Activated CD4-positive, alpha-beta T cell treated with anti-CD3 and anti-CD28 coated beads for 36 hours (primary cell): Measurements from ENCODE around the gene SLC8A2. TPM values are rescaled to one million over a fixed set of nuclear protein-coding genes. Genes with fewer than 3 reads are reported as not detected.

Experiments used
- ATAC-seq: fragments of 200-7000 bp; cut with Tn5 transposase; one replicate; pipeline ENCODE4 v1.10.0; 2021; ENCODE audit warnings: mild to moderate bottlenecking, moderate library complexity
- CTCF ChIA-PET: fragments of 350-600 bp; sonication (Branson Sonifier 250); formaldehyde crosslinking; loops from one replicate; lab custom pipeline; 2021; ENCODE audit warnings: antibody characterized with exemption; lab: Charles Lee
- POLR2A ChIA-PET: fragments of 350-600 bp; sonication (Branson Sonifier 250); formaldehyde crosslinking; loops from one replicate; lab custom pipeline; 2021; ENCODE audit warnings: antibody characterized with exemption, inconsistent platforms; lab: Charles Lee
- DNase-seq: peaks from one replicate; pipeline ENCODE4 v3.0.0-alpha.2; 2020
- H3K27ac Mint-ChIP-seq: one replicate; pipeline ENCODE4 v1.8.0; 2021; ENCODE audit warnings: mixed read lengths
- H3K27me3 Mint-ChIP-seq: one replicate; pipeline ENCODE4 v1.8.0; 2021; ENCODE audit warnings: mixed read lengths
- H3K36me3 Mint-ChIP-seq: one replicate; pipeline ENCODE4 v1.8.0; 2021; ENCODE audit warnings: low read depth, mixed read lengths
- H3K4me1 Mint-ChIP-seq: one replicate; pipeline ENCODE4 v1.8.0; 2021; ENCODE audit warnings: mixed read lengths
- H3K4me3 Mint-ChIP-seq: one replicate; pipeline ENCODE4 v1.8.0; 2021; ENCODE audit warnings: mild to moderate bottlenecking, moderate library complexity, mixed read lengths
- H3K9me3 Mint-ChIP-seq: one replicate; pipeline ENCODE4 v1.8.0; 2021; ENCODE audit warnings: low read depth, mixed read lengths
- intact Hi-C, 2 experiments: fragments of 100-400 bp; cut with DNase I in 1 of 2; cut with micrococcal nuclease in 1 of 2; formaldehyde crosslinking; loops; one replicate each; pipeline versions ENCODE4 v1.14.2 to v1.15.1; 2022 to 2024; cut with DNase I, micrococcal nuclease
- total RNA-seq, 2 experiments: library from RNA; stranded (reverse); gene quantifications; one replicate each; pipeline ENCODE4 v1.2.3, GENCODE V29; 2021

SLC8A2 gene
- total RNA-seq, 2 experiments from 2014 or later, result 0.11 to 0.23 TPM

- intact Hi-C loops, result no loop called here
- H3K36me3 Mint-ChIP-seq, result peaks cover 11% of the 10 kb centered on the region
- no peaks in the 10 kb centered on the region for H3K9me3 Mint-ChIP-seq
- no peak overlapping the region for H3K27ac Mint-ChIP-seq
- no peak overlapping the region for H3K4me3 Mint-ChIP-seq
- no peak for ATAC-seq
- ChIA-PET POLR2A (interaction anchor here (0.6 kb wide), 1 partner anchor 13 kb away, joined by 5 read pairs; no protein-coding TSS in a partner anchor), CTCF (interaction anchor here (2.3 kb wide), 1 partner anchor 10 kb away, joined by 11 read pairs; the partner anchor contains the start of gene KPTN)
- no peaks in the 10 kb centered on the region for H3K4me1 Mint-ChIP-seq
- DNase-seq, result no peak
- no peaks in the 10 kb centered on the region for H3K27me3 Mint-ChIP-seq
These were observed 22.5 kb upstream of the SLC8A2 start for GRCh38 chr19:47494211-47494547.

- H3K27me3 Mint-ChIP-seq, result no peaks in the 10 kb centered on the region
- H3K36me3 Mint-ChIP-seq, result peaks cover 8% of the 10 kb centered on the region
- H3K27ac Mint-ChIP-seq, result no peak overlapping the region
- no peaks in the 10 kb centered on the region for H3K9me3 Mint-ChIP-seq
- no peak overlapping the region for H3K4me3 Mint-ChIP-seq
- POLR2A ChIA-PET, result interaction anchor here (0.6 kb wide), 1 partner anchor 13 kb away, joined by 5 read pairs; no protein-coding TSS in a partner anchor
- ATAC-seq, result no peak
- CTCF ChIA-PET, result no interaction called here
- H3K4me1 Mint-ChIP-seq, result no peaks in the 10 kb centered on the region
- intact Hi-C loops, result no loop called here
- DNase-seq, result no peak
These were observed 21.9 kb upstream of the SLC8A2 start for GRCh38 chr19:47493378-47494210.

- ChIA-PET POLR2A (no interaction called here), CTCF (no interaction called here)
- Mint-ChIP-seq H3K27me3 (no peaks in the 10 kb centered on the region), H3K36me3 (peaks cover 8% of the 10 kb centered on the region), H3K4me3 (no peak overlapping the region), H3K4me1 (no peaks in the 10 kb centered on the region), H3K9me3 (no peaks in the 10 kb centered on the region), H3K27ac (no peak overlapping the region)
- intact Hi-C loops, result no loop called here
- ATAC-seq (no peak), DNase-seq (no peak)
These were observed 21.1 kb upstream of the SLC8A2 start for GRCh38 chr19:47492571-47493377.

- ATAC-seq (no peak), DNase-seq (no peak)
- Mint-ChIP-seq H3K27me3 (no peaks in the 10 kb centered on the region), H3K4me3 (no peak overlapping the region), H3K27ac (no peak overlapping the region), H3K4me1 (peaks cover 5% of the 10 kb centered on the region), H3K36me3 (peaks cover 12% of the 10 kb centered on the region), H3K9me3 (no peaks in the 10 kb centered on the region)
- POLR2A ChIA-PET, result no interaction called here
- intact Hi-C loops, result no loop called here
- CTCF ChIA-PET, result interaction anchor here (0.9 to 1.6 kb wide), 2 partner anchors 55 to 187 kb away, joined by 3 to 5 read pairs; no protein-coding TSS in a partner anchor
These were observed 20.4 kb upstream of the SLC8A2 start for GRCh38 chr19:47492137-47492533.

GRCh38 chr19:47491358-47492136 is 19.9 kb upstream of the SLC8A2 start:
- no peaks in the 10 kb centered on the region for H3K9me3 Mint-ChIP-seq
- DNase-seq (no peak), ATAC-seq (no peak)
- ChIA-PET POLR2A (no interaction called here), CTCF (interaction anchor here (0.6 to 1.6 kb wide), 4 partner anchors 54 to 215 kb away, joined by 3 to 6 read pairs (median 4); no protein-coding TSS in a partner anchor)
- no peak overlapping the region for H3K4me3 Mint-ChIP-seq
- no peak overlapping the region for H3K27ac Mint-ChIP-seq
- H3K27me3 Mint-ChIP-seq, result no peaks in the 10 kb centered on the region
- peaks cover 9% of the 10 kb centered on the region for H3K36me3 Mint-ChIP-seq
- H3K4me1 Mint-ChIP-seq, result peaks cover 11% of the 10 kb centered on the region
- intact Hi-C loops, result no loop called here

GRCh38 chr19:47490847-47491246 is 19.2 kb upstream of the SLC8A2 start:
- Mint-ChIP-seq H3K4me1 (peaks cover 13% of the 10 kb centered on the region), H3K4me3 (no peak overlapping the region), H3K27ac (no peak overlapping the region), H3K36me3 (peaks cover 10% of the 10 kb centered on the region), H3K9me3 (no peaks in the 10 kb centered on the region), H3K27me3 (no peaks in the 10 kb centered on the region)
- ChIA-PET POLR2A (no interaction called here), CTCF (interaction anchor here (0.6 to 1.6 kb wide), 4 partner anchors 54 to 477 kb away, joined by 3 to 6 read pairs (median 4); no protein-coding TSS in a partner anchor)
- DNase-seq (no peak), ATAC-seq (no peak)
- intact Hi-C loops, result no loop called here

- Mint-ChIP-seq H3K27ac (no peak overlapping the region), H3K9me3 (no peaks in the 10 kb centered on the region), H3K4me3 (no peak overlapping the region), H3K36me3 (peaks cover 17% of the 10 kb centered on the region), H3K27me3 (no peaks in the 10 kb centered on the region), H3K4me1 (peaks cover 20% of the 10 kb centered on the region)
- ATAC-seq, result no peak
- ChIA-PET CTCF (interaction anchor here (0.6 kb wide), 1 partner anchor 477 kb away, joined by 3 read pairs; no protein-coding TSS in a partner anchor), POLR2A (no interaction called here)
- intact Hi-C loops, result no loop called here
- DNase-seq, result no peak
These were observed 18.3 kb upstream of the SLC8A2 start for GRCh38 chr19:47490031-47490430.

GRCh38 chr19:47489072-47489914 is 17.6 kb upstream of the SLC8A2 start:
- CTCF ChIA-PET, result interaction anchor here (0.6 to 1.0 kb wide), 2 partner anchors 52 to 222 kb away, joined by 3 to 5 read pairs; no protein-coding TSS in a partner anchor
- DNase-seq (no peak), ATAC-seq (no peak)
- Mint-ChIP-seq H3K27me3 (no peaks in the 10 kb centered on the region), H3K4me3 (no peak overlapping the region), H3K4me1 (peaks cover 22% of the 10 kb centered on the region), H3K36me3 (peaks cover 19% of the 10 kb centered on the region), H3K9me3 (no peaks in the 10 kb centered on the region), H3K27ac (no peak overlapping the region)
- POLR2A ChIA-PET, result interaction anchor here (0.6 to 1.0 kb wide), 2 partner anchors 10 to 691 kb away, joined by 3 read pairs; no protein-coding TSS in a partner anchor
- intact Hi-C loops, result loop anchor here in 1 of 2 experiments (10.0 kb wide), 1 partner anchor 1604 kb away; the partner anchor contains the start of gene IRF2BP1

- no peak for ATAC-seq
- H3K27me3 Mint-ChIP-seq, result no peaks in the 10 kb centered on the region
- H3K36me3 Mint-ChIP-seq, result peaks cover 19% of the 10 kb centered on the region
- ChIA-PET POLR2A (interaction anchor here (1.0 kb wide), 1 partner anchor 11 kb away, joined by 3 read pairs; no protein-coding TSS in a partner anchor), CTCF (interaction anchor here (1.0 kb wide), 1 partner anchor 51 kb away, joined by 3 read pairs; no protein-coding TSS in a partner anchor)
- no peak for DNase-seq
- intact Hi-C loops, result loop anchor here in 1 of 2 experiments (10.0 kb wide), 1 partner anchor 1603 kb away; the partner anchor contains the start of gene IRF2BP1
- no peaks in the 10 kb centered on the region for H3K9me3 Mint-ChIP-seq
- no peak overlapping the region for H3K4me3 Mint-ChIP-seq
- H3K27ac Mint-ChIP-seq, result no peak overlapping the region
- peaks cover 27% of the 10 kb centered on the region for H3K4me1 Mint-ChIP-seq
These were observed 16.1 kb upstream of the SLC8A2 start for GRCh38 chr19:47487551-47488515.
